Hepatocyte (in vitro differentiated cells): Measurements from ENCODE around the gene CMIP. TPM values are rescaled to one million over a fixed set of nuclear protein-coding genes. Genes with fewer than 3 reads are reported as not detected.

Experiments used
- DNase-seq: peaks from one replicate; pipeline ENCODE4 v3.0.0-alpha.2; 2016; ENCODE audit warnings: low spot score
- H2AFZ ChIP-seq: fragments of 200-600 bp; sonication (generic); 2 replicates; pipeline ENCODE4 v1.6.0; 2016; ENCODE audit warnings: antibody characterized with exemption, mild to moderate bottlenecking
- H3K27ac ChIP-seq: fragments of 200-600 bp; sonication (generic); 2 replicates; pipeline ENCODE4 v1.5.1; 2016; ENCODE audit warnings: mild to moderate bottlenecking
- H3K27me3 ChIP-seq: fragments of 200-600 bp; sonication (generic); 2 replicates; pipeline ENCODE4 v1.6.1; 2016
- H3K36me3 ChIP-seq: fragments of 200-600 bp; sonication (generic); replicated peaks from 2 replicates; pipeline ENCODE4 v1.5.1; 2016; ENCODE audit warnings: low read depth; ENCODE audit not compliant: insufficient read depth
- H3K4me1 ChIP-seq: fragments of 200-600 bp; sonication (generic); 2 replicates; pipeline ENCODE4 v1.5.1; 2016; ENCODE audit warnings: mild to moderate bottlenecking, moderate library complexity; ENCODE audit not compliant: insufficient read depth
- H3K4me2 ChIP-seq: fragments of 200-600 bp; sonication (generic); 2 replicates; pipeline ENCODE4 v1.6.0; 2016
- H3K4me3 ChIP-seq: fragments of 200-600 bp; sonication (generic); 2 replicates; pipeline ENCODE4 v1.5.1; 2016; ENCODE audit warnings: mild to moderate bottlenecking
- H3K79me2 ChIP-seq: fragments of 200-600 bp; sonication (generic); 2 replicates; pipeline ENCODE4 v1.6.0; 2017; ENCODE audit warnings: mild to moderate bottlenecking
- H3K9me2 ChIP-seq: fragments of 200-600 bp; sonication (generic); replicated peaks from 2 replicates; pipeline ENCODE4 v1.6.0; 2017; ENCODE audit warnings: mild to moderate bottlenecking; ENCODE audit not compliant: insufficient read depth
- H3K9me3 ChIP-seq: fragments of 200-600 bp; sonication (generic); 2 replicates; pipeline ENCODE4 v1.5.1; 2016; ENCODE audit warnings: low read depth, mild to moderate bottlenecking
- H4K20me1 ChIP-seq: fragments of 200-600 bp; sonication (generic); 2 replicates; pipeline ENCODE4 v1.6.0; 2016; ENCODE audit warnings: mild to moderate bottlenecking; ENCODE audit not compliant: insufficient read depth, poor library complexity, severe bottlenecking
- EZH2 ChIP-seq: fragments of 200-600 bp; sonication (generic); IDR thresholded peaks from 2 replicates; pipeline ENCODE4 v1.6.1; 2016; ENCODE audit warnings: antibody characterized with exemption, mild to moderate bottlenecking, borderline replicate concordance
- EZH2phosphoT487 ChIP-seq: fragments of 200-600 bp; sonication (generic); IDR thresholded peaks from one replicate; pipeline ENCODE4 v1.6.1; 2018; ENCODE audit warnings: antibody characterized with exemption, mild to moderate bottlenecking, low read depth, moderate library complexity; ENCODE audit not compliant: unreplicated experiment, severe bottlenecking
- WGBS: methylation state at CpG from one replicate; pipeline ENCODE4 v1.1.6; 2016; ENCODE audit warnings: low lambda C conversion rate; ENCODE audit errors: missing lambda C conversion rate; 5-methylcytosine and 5-hydroxymethylcytosine counted together
- polyA plus RNA-seq: library from polyadenylated mRNA; unstranded; fragments of >200 nt; fragmentation: Nextera tagmentation; extraction: Ambion mirVana; gene quantifications from 2 replicates; pipeline ENCODE4 v1.2.1, GENCODE V29; 2016
- total RNA-seq: library from RNA; depleted of rRNA; stranded (reverse); fragments of >200 nt; gene quantifications from 2 replicates; pipeline ENCODE4 v1.2.3, GENCODE V29; 2014
- TF ChIP-seq, protein P1 (sequence below): fragments of 200-600 bp; sonication (generic); IDR thresholded peaks from 2 replicates; pipeline ENCODE4 v1.5.1; 2016; ENCODE audit warnings: antibody characterized with exemption, mild to moderate bottlenecking; ENCODE audit not compliant: poor library complexity

The CMIP gene
- total and polyA plus RNA-seq, 2 experiments from 2014 or later: 5.8 to 17.8 TPM

DNA sequence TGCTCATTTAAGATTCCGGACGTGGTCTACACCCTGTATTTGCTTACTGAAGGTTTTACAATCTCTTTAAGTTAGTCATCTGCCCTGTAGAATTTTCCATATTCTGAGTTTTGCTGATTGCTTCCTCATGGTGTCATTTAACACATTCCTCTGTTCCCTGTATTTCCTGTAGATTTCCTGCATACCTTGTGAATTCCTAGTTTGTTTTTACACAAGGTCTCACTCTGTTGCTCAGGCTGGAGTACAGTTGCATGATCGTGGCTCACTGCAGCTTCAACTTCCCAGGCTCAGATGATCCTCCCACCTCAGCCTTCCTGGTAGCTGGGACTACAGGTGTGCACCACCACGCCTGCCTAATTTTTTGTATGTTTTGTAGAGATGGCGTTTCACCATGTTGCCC is 66.8 kb downstream of the CMIP start:
- Histone ChIP-seq H3K27ac (no peak overlapping the region), H4K20me1 (peaks cover 14% of the 10 kb centered on the region), H3K79me2 (peaks cover 96% of the 10 kb centered on the region), H3K4me1 (peaks cover 9% of the 10 kb centered on the region), H3K9me2 (no peaks in the 10 kb centered on the region), H3K4me2 (no peak overlapping the region), H3K36me3 (no peaks in the 10 kb centered on the region), H2AFZ (no peak overlapping the region), H3K27me3 (no peaks in the 10 kb centered on the region), H3K4me3 (no peak overlapping the region), H3K9me3 (no peaks in the 10 kb centered on the region)
- TF ChIP-seq, protein P1, sequence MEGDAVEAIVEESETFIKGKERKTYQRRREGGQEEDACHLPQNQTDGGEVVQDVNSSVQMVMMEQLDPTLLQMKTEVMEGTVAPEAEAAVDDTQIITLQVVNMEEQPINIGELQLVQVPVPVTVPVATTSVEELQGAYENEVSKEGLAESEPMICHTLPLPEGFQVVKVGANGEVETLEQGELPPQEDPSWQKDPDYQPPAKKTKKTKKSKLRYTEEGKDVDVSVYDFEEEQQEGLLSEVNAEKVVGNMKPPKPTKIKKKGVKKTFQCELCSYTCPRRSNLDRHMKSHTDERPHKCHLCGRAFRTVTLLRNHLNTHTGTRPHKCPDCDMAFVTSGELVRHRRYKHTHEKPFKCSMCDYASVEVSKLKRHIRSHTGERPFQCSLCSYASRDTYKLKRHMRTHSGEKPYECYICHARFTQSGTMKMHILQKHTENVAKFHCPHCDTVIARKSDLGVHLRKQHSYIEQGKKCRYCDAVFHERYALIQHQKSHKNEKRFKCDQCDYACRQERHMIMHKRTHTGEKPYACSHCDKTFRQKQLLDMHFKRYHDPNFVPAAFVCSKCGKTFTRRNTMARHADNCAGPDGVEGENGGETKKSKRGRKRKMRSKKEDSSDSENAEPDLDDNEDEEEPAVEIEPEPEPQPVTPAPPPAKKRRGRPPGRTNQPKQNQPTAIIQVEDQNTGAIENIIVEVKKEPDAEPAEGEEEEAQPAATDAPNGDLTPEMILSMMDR: no peak
- TF ChIP-seq EZH2phosphoT487 (no peak), EZH2 (no peak)
- DNase-seq: no peak
- WGBS: 87% methylated on average over 5 of the region's 5 CpGs

DNA sequence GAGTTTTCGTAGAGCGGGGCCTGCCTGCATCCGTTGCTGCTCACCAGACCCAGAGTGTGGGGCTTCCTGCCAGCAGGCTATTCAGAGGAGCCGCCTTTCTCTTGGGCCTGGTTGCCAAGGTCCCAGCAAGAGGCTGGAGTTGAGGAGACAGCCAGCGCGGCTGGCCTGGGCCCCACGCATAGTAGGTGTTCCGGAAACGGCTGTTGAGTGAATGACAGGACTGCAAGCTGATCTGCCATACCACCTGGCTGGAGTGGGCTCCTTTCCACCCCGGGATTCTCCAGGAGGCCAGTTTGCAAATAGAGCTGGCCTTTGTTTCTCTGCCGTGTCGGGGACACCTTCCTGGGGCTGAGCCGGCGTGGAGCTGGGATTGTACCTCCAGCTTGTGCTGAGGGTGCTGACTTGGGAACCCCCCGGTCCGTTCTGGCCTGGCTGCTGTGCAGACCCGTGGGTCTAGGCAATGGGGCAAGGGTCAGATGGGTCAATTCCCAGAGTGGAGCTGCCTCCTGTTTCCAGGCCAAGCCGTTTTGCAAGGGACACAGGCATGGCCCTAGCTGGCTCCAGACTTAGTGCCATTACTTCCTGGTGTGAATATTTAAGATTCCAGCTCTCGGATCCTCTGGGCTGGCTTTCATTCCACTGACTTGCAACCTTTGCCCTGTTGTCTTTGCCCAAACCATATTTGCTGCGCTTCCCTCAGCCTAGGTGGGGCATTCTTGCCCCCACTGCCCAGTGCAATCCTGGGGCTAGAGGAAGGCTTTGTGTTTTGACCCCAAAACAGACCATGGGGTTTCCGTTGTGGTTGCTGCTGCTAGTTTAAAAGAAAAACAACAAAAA is 68.8 kb downstream of the CMIP start:
- H3K36me3 ChIP-seq: no peaks in the 10 kb centered on the region

DNA sequence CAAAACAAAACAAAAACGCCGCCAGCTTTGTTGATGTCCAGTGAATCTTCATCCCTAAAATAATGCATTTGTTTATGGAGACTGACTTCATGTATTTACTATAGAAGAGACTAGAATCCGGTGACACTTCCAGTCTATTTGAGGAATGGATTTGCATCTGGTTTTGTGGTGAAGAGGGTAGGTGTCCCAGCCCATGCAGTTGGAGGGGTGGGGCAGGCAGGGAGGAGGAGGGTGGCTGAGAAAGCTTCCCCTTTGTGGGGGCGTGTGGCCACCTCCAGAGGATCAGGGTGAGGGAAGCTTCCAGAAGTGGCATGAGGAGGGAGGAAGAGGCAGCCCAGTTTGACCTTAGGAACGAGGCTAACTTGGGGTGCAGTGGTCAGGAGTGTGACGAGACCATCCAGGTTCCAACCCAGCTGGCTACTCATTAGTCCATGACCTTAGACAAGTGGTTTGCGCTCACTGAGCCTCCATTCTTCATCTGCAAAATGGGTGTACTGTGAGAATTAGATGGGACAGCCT is 69.5 kb downstream of the CMIP start:
- Histone ChIP-seq H3K36me3 (no peaks in the 10 kb centered on the region), H4K20me1 (peaks cover 8% of the 10 kb centered on the region), H3K4me2 (no peak overlapping the region), H2AFZ (no peak overlapping the region), H3K27ac (no peak overlapping the region), H3K9me2 (no peaks in the 10 kb centered on the region), H3K4me1 (peaks cover 9% of the 10 kb centered on the region), H3K4me3 (no peak overlapping the region), H3K9me3 (no peaks in the 10 kb centered on the region), H3K27me3 (no peaks in the 10 kb centered on the region), H3K79me2 (peaks cover 91% of the 10 kb centered on the region)
- TF ChIP-seq EZH2phosphoT487 (no peak), EZH2 (no peak)
- TF ChIP-seq, protein P1: no peak
- no peak for DNase-seq
- WGBS: 94% methylated on average over 7 of the region's 7 CpGs

More for the DNA sequence above, 68.8 kb downstream of the CMIP start:
- DNase-seq: no peak
- Histone ChIP-seq H2AFZ (no peak overlapping the region), H3K4me1 (peaks cover 9% of the 10 kb centered on the region), H3K79me2 (peaks cover 93% of the 10 kb centered on the region), H3K27me3 (no peaks in the 10 kb centered on the region), H3K4me2 (no peak overlapping the region), H3K27ac (no peak overlapping the region), H4K20me1 (peaks cover 8% of the 10 kb centered on the region), H3K4me3 (no peak overlapping the region), H3K9me2 (no peaks in the 10 kb centered on the region), H3K9me3 (no peaks in the 10 kb centered on the region)
- 65% methylated on average over 21 of the region's 21 CpGs for WGBS
- TF ChIP-seq EZH2: no peak
- TF ChIP-seq, protein P1: no peak
- TF ChIP-seq EZH2phosphoT487: no peak
